Measurements from ENCODE around the gene NBAS. TPM values are rescaled to one million over a fixed set of nuclear protein-coding genes. Genes with fewer than 3 reads are reported as not detected.

NBAS gene
- total RNA-seq, 1 experiment from 2014 or later = 32.5 TPM

- Mint-ChIP-seq H3K4me1 (peaks cover 7 to 13% of the 10 kb centered on the region in 2 experiments), H3K4me3 (no peak overlapping the region), H3K36me3 (ENCODE audit: insufficient read depth in 1 of 3, low read depth in 3 of 3) (no peaks in the 10 kb centered on the region), H3K27ac (no peak overlapping the region), H3K27me3 (ENCODE audit: low read depth) (peaks cover 3% of the 10 kb centered on the region; the same call in 1 of the 2 replicates), H3K9me3 (no peaks in the 10 kb centered on the region)
- Histone ChIP-seq H3K27me3 (ENCODE audit: insufficient read depth, low read length) (no peaks in the 10 kb centered on the region), H3K4ac (ENCODE audit: low read depth, low read length) (no peak overlapping the region), H4K5ac (ENCODE audit: insufficient read length, low read depth, low read length) (no peak overlapping the region), H3K18ac (ENCODE audit: insufficient read length, low read depth, low read length) (no peak overlapping the region), H3K4me1 (ENCODE audit: insufficient read depth, low read length) (no peaks in the 10 kb centered on the region), H3K23me2 (ENCODE audit: insufficient read length, low read depth, low read length, poor library complexity, severe bottlenecking) (peaks cover 2% of the 10 kb centered on the region), H3K14ac (ENCODE audit: insufficient read depth, low read length) (no peak overlapping the region), H4K8ac (replicated peaks; ENCODE audit: insufficient read length, low read depth, low read length) (no peak overlapping the region), H3K4me2 (ENCODE audit: insufficient read depth, insufficient read length, low read length) (no peak overlapping the region), H4K91ac (ENCODE audit: insufficient read length, low read depth, low read length) (no peak overlapping the region), H2AK5ac (ENCODE audit: insufficient read length, low read length) (no peak overlapping the region), H2BK12ac (ENCODE audit: insufficient read length, low read depth, low read length) (no peak overlapping the region), H3K9me3 (ENCODE audit: control insufficient read depth, low read depth, low read length) (no peaks in the 10 kb centered on the region), H2BK5ac (ENCODE audit: insufficient read length, low read length) (no peak overlapping the region), H3K56ac (ENCODE audit: insufficient read length, low read depth, low read length) (no peak overlapping the region), H3K79me2 (ENCODE audit: insufficient read depth, low read length) (no peaks in the 10 kb centered on the region), H2AFZ (ENCODE audit: low read length) (no peak overlapping the region), H2BK120ac (ENCODE audit: low read depth, low read length, poor library complexity, severe bottlenecking) (no peak overlapping the region), H2BK20ac (ENCODE audit: low read depth, low read length, poor library complexity, severe bottlenecking) (no peak overlapping the region), H4K20me1 (ENCODE audit: control insufficient read depth, insufficient read depth, insufficient read length) (no peaks in the 10 kb centered on the region), H3K79me1 (ENCODE audit: insufficient read depth, low read depth, low read length, poor library complexity, severe bottlenecking) (no peaks in the 10 kb centered on the region), H3T11ph (ENCODE audit: low read length) (no peak overlapping the region), H3K27ac (ENCODE audit: insufficient read length, low read depth, low read length) (no peak overlapping the region), H3K23ac (ENCODE audit: insufficient read length, low read depth, low read length) (no peak overlapping the region), H3K9ac (ENCODE audit: extremely low read depth, insufficient read length, low read length) (no peak overlapping the region), H2BK15ac (ENCODE audit: low read depth, low read length) (no peak overlapping the region)
- no CpG with 5 or more reads among the region's 2 CpGs for WGBS (ENCODE audit: extremely low coverage, insufficient read length, low lambda C conversion rate)
- no peak for TF ChIP-seq CTCF (conservative IDR thresholded peaks at IDR 0.05)
- DNase-seq = no peak
Measured at GRCh38 chr2:15565994-15566671, 5.0 kb upstream of the NBAS start.
